Adipocyte (in vitro differentiated cells): ENCODE results near the gene TAC4.

Experiments used
- DNase-seq: peaks from one replicate; pipeline ENCODE4 v3.0.0-alpha.2; 2015; ENCODE audit warnings: low read depth
- H3K27me3 ChIP-seq: replicated peaks from 2 replicates; pipeline ENCODE4 v1.7.0; 2013; ENCODE audit warnings: mild to moderate bottlenecking, low read length, moderate library complexity; ENCODE audit not compliant: control insufficient read depth, insufficient read depth
- H3K36me3 ChIP-seq: 2 replicates; pipeline ENCODE4 v1.7.0; 2013; ENCODE audit warnings: low read length, mild to moderate bottlenecking, moderate library complexity; ENCODE audit not compliant: control insufficient read depth, insufficient read depth, severe bottlenecking
- H3K4me1 ChIP-seq: 2 replicates; pipeline ENCODE4 v1.7.0; 2013; ENCODE audit warnings: mild to moderate bottlenecking, low read length, moderate library complexity; ENCODE audit not compliant: control insufficient read depth, insufficient read depth
- H3K4me3 ChIP-seq: 2 replicates; pipeline ENCODE4 v1.7.0; 2013; ENCODE audit warnings: mild to moderate bottlenecking, low read length, moderate library complexity
- H3K9ac ChIP-seq: 2 replicates; pipeline ENCODE4 v1.7.0; 2013; ENCODE audit warnings: mild to moderate bottlenecking, low read length, moderate library complexity
- H3K9me3 ChIP-seq: 2 replicates; pipeline ENCODE4 v1.7.0; 2013; ENCODE audit warnings: mild to moderate bottlenecking, low read length, moderate library complexity; ENCODE audit not compliant: control insufficient read depth

The TAC4 gene

GRCh38 chr17:49887086-49887743 lies 39.3 kb upstream of the TAC4 start:
- Histone ChIP-seq H3K27me3 (peaks cover 34% of the 10 kb centered on the region), H3K4me3 (no peak overlapping the region), H3K4me1 (peaks cover 11% of the 10 kb centered on the region), H3K9ac (no peak overlapping the region), H3K36me3 (no peaks in the 10 kb centered on the region), H3K9me3 (no peaks in the 10 kb centered on the region)
- DNase-seq = no peak

- Histone ChIP-seq H3K36me3 (no peaks in the 10 kb centered on the region), H3K9ac (no peak overlapping the region), H3K4me1 (peaks cover 11% of the 10 kb centered on the region), H3K27me3 (peaks cover 35% of the 10 kb centered on the region), H3K4me3 (no peak overlapping the region), H3K9me3 (no peaks in the 10 kb centered on the region)
- DNase-seq = no peak
Observed at GRCh38 chr17:49886036-49886435, 38.2 kb upstream of the TAC4 start.

- H3K4me1 ChIP-seq = peaks cover 3% of the 10 kb centered on the region
- no peak overlapping the region for H3K9ac ChIP-seq
- no peak overlapping the region for H3K4me3 ChIP-seq
- no peaks in the 10 kb centered on the region for H3K36me3 ChIP-seq
- no peak for DNase-seq
- H3K27me3 ChIP-seq = peaks cover 47% of the 10 kb centered on the region
- H3K9me3 ChIP-seq = no peaks in the 10 kb centered on the region
Observed at GRCh38 chr17:49882434-49882833, 34.6 kb upstream of the TAC4 start.

- Histone ChIP-seq H3K4me3 (no peak overlapping the region), H3K36me3 (no peaks in the 10 kb centered on the region), H3K9ac (no peak overlapping the region), H3K9me3 (no peaks in the 10 kb centered on the region), H3K27me3 (peaks cover 47% of the 10 kb centered on the region), H3K4me1 (no peaks in the 10 kb centered on the region)
- no peak for DNase-seq
Observed at GRCh38 chr17:49881054-49881402, 33.2 kb upstream of the TAC4 start.

DNA sequence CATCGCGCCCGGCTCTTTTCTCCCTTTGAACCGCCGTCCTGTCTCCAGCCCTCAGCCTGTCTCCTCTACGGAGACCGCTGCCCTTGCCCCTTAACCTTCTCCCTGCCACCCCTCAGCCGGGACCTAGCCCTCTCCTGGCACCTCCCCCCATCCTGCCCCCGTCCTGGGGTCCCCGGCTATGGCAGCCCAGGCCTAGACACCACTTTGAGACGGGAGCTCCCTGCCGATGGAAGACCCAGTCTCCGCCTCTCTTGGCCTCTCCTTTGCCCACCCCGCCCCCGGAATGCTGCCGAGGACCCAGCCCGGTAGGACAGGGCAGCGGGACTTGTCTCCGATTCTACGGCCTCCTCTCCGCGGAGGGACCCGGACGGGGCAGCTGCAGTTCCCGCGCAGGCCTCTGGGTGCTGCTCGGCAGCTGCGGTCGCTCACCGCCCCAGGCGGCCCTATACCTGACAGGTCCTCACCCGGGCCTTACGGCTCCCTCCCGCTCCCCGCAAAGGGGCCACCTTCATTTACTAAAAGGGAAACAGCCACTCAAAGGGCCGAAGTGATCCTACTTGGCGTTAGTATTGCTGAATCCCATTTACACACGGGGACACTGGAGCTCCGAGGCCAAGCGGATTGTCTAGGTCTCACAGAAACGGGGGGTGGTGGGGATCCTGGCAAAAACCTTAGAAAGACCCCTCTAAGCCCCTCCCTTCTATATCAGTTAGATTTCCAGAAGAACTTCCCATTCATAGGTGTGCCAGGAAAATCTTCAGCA lies 32.6 kb upstream of the TAC4 start:
- no peaks in the 10 kb centered on the region for H3K36me3 ChIP-seq
- no peaks in the 10 kb centered on the region for H3K4me1 ChIP-seq
- H3K4me3 ChIP-seq = no peak overlapping the region
- no peak overlapping the region for H3K9ac ChIP-seq
- peaks cover 45% of the 10 kb centered on the region for H3K27me3 ChIP-seq
- no peaks in the 10 kb centered on the region for H3K9me3 ChIP-seq
- peak; percentile 84 for DNase-seq

GRCh38 chr17:49878931-49879904 lies 31.3 kb upstream of the TAC4 start:
- DNase-seq = no peak
- H3K4me3 ChIP-seq = no peak overlapping the region
- H3K36me3 ChIP-seq = no peaks in the 10 kb centered on the region
- H3K9ac ChIP-seq = no peak overlapping the region
- H3K27me3 ChIP-seq = peaks cover 57% of the 10 kb centered on the region
- no peaks in the 10 kb centered on the region for H3K4me1 ChIP-seq
- H3K9me3 ChIP-seq = no peaks in the 10 kb centered on the region

- H3K27me3 ChIP-seq = peaks cover 52% of the 10 kb centered on the region
Observed at GRCh38 chr17:49875685-49876084, 27.8 kb upstream of the TAC4 start.

GRCh38 chr17:49874911-49875310 lies 27.0 kb upstream of the TAC4 start:
- Histone ChIP-seq H3K27me3 (peaks cover 58% of the 10 kb centered on the region), H3K9me3 (no peaks in the 10 kb centered on the region), H3K4me1 (no peaks in the 10 kb centered on the region), H3K4me3 (no peak overlapping the region), H3K36me3 (no peaks in the 10 kb centered on the region), H3K9ac (no peak overlapping the region)
- DNase-seq = no peak

More at GRCh38 chr17:49875685-49876084, 27.8 kb upstream of the TAC4 start:
- Histone ChIP-seq H3K9ac (no peak overlapping the region), H3K9me3 (no peaks in the 10 kb centered on the region), H3K4me1 (no peaks in the 10 kb centered on the region), H3K4me3 (no peak overlapping the region), H3K36me3 (no peaks in the 10 kb centered on the region)
- no peak for DNase-seq

DNA sequence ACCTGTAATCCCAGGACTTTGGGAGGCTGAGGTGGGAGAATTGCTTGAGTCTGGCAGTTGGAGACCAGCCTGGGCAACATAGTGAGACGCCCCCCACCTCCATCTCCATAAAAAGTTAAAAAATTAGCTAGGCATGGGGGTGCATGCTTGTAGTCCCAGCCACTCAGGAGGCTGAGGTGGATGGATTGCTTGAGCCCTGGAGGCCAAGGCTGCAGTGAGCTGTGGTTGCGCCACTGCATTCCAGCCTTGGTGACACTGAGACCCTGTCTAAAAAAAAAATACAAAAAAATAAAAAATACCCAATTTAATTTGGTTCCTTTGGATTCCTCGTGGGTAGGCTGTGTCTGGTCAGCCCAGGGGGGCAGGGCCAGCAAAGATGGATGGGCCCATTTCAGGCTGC lies 26.1 kb upstream of the TAC4 start:
- peaks cover 57% of the 10 kb centered on the region for H3K27me3 ChIP-seq
- DNase-seq = no peak
- no peaks in the 10 kb centered on the region for H3K9me3 ChIP-seq
- H3K4me1 ChIP-seq = no peaks in the 10 kb centered on the region
- no peaks in the 10 kb centered on the region for H3K36me3 ChIP-seq
- no peak overlapping the region for H3K9ac ChIP-seq
- no peak overlapping the region for H3K4me3 ChIP-seq

- Histone ChIP-seq H3K9me3 (no peaks in the 10 kb centered on the region), H3K4me1 (no peaks in the 10 kb centered on the region), H3K4me3 (no peak overlapping the region), H3K9ac (no peak overlapping the region), H3K27me3 (peaks cover 60% of the 10 kb centered on the region), H3K36me3 (no peaks in the 10 kb centered on the region)
- DNase-seq = no peak
Observed at GRCh38 chr17:49873466-49873865, 25.6 kb upstream of the TAC4 start.

- H3K9me3 ChIP-seq = no peaks in the 10 kb centered on the region
- no peaks in the 10 kb centered on the region for H3K36me3 ChIP-seq
- no peaks in the 10 kb centered on the region for H3K4me1 ChIP-seq
- DNase-seq = no peak
- no peak overlapping the region for H3K4me3 ChIP-seq
- H3K9ac ChIP-seq = no peak overlapping the region
- peaks cover 62% of the 10 kb centered on the region for H3K27me3 ChIP-seq
Observed at GRCh38 chr17:49872754-49873377, 25.0 kb upstream of the TAC4 start.
